K562 treated with DMSO at 1 percent for 24 hours (cell line): ENCODE data around the gene FH. TPM values are rescaled to one million over a fixed set of nuclear protein-coding genes. Genes with fewer than 3 reads are reported as not detected.

Experiments
- total RNA-seq: library from RNA; unstranded; fragments of 300-600 nt; gene quantifications from 2 replicates; pipeline ENCODE4 v1.2.3, GENCODE V29; 2022; ENCODE audit warnings: low read depth; ENCODE audit not compliant: insufficient read depth

The FH gene
- 123 and 140 TPM in 2 replicates for total RNA-seq

GRCh38 chr1:241519308-241520079 lies at the start of gene FH:
Gene FH, minus strand, starts transcription at chr1:241519755. Its CDS starts 33 bp downstream, at chr1:241519722.

GRCh38 chr1:241532162-241532531 lies 12.6 kb upstream of the FH start, which contains the start of gene KMO:
Gene KMO, plus strand, starts transcription at chr1:241532378. Its CDS starts 67 bp downstream, at chr1:241532445.

Other genes starting within 250 kb of the FH start
- gene RGS7, start 162.6 kb downstream of the FH start, total RNA-seq: not detected in 2 replicates
- gene KMO, start 12.6 kb upstream of the FH start, total RNA-seq: 0.09 TPM in 1 of 2 replicates, not detected in the other
- 13.0 and 18.7 TPM in 2 replicates for gene CHML, start 120.6 kb upstream of the FH start, total RNA-seq
- 35.5 and 42.5 TPM in 2 replicates for gene OPN3, start 120.6 kb upstream of the FH start, total RNA-seq
- 0.30 TPM in 1 of 2 replicates, not detected in the other for gene WDR64, start 132.5 kb upstream of the FH start, total RNA-seq